HepG2 (cell line): Measurements from ENCODE around the gene MIDN. TPM values are rescaled to one million over a fixed set of nuclear protein-coding genes. Genes with fewer than 3 reads are reported as not detected.

Experiments
- ARID4A ChIP-seq: sonication (generic); formaldehyde crosslinking; IDR thresholded peaks from 2 replicates; pipeline ENCODE4 v1.5.0; 2020; ENCODE audit warnings: mild to moderate bottlenecking, missing genetic modification reagents, borderline replicate concordance
- CTCF ChIP-seq: sonication (generic); formaldehyde crosslinking; IDR thresholded peaks from 2 replicates; pipeline ENCODE4 v1.5.0; 2020; ENCODE audit warnings: mild to moderate bottlenecking, missing genetic modification reagents, moderate library complexity
- DZIP1 ChIP-seq: sonication (generic); formaldehyde crosslinking; IDR thresholded peaks from 2 replicates; pipeline ENCODE4 v1.5.0; 2020; ENCODE audit warnings: mild to moderate bottlenecking, missing genetic modification reagents
- ETV6 ChIP-seq: sonication (generic); formaldehyde crosslinking; conservative IDR thresholded peaks from 2 replicates; pipeline ENCODE4 v1.4.0; 2020; ENCODE audit warnings: missing genetic modification reagents
- KDM4B ChIP-seq: sonication (generic); formaldehyde crosslinking; IDR thresholded peaks from 2 replicates; pipeline ENCODE4 v1.4.0; 2020; ENCODE audit warnings: missing genetic modification reagents
- KDM5B ChIP-seq: sonication (generic); formaldehyde crosslinking; IDR thresholded peaks from 2 replicates; pipeline ENCODE4 v1.4.0; 2020; ENCODE audit warnings: missing genetic modification reagents, mild to moderate bottlenecking, borderline replicate concordance
- MLX ChIP-seq: IDR thresholded peaks from 2 replicates; pipeline ENCODE4 v1.6.1; 2016
- MXD1 ChIP-seq: sonication (generic); formaldehyde crosslinking; IDR thresholded peaks from 2 replicates; pipeline ENCODE4 v1.4.0; 2020; ENCODE audit warnings: mild to moderate bottlenecking, missing genetic modification reagents
- NFYC ChIP-seq: IDR thresholded peaks from 2 replicates; pipeline ENCODE4 v1.6.1; 2016; ENCODE audit warnings: missing genetic modification reagents, missing compliant biosample characterization
- PAF1 ChIP-seq: IDR thresholded peaks from 2 replicates; pipeline ENCODE4 v1.6.1; 2016; ENCODE audit warnings: missing genetic modification reagents, missing compliant biosample characterization
- SALL1 ChIP-seq: sonication (generic); formaldehyde crosslinking; IDR thresholded peaks from 2 replicates; pipeline ENCODE4 v1.8.0; 2022; ENCODE audit warnings: mild to moderate bottlenecking, missing genetic modification reagents
- SIN3B ChIP-seq: fragments of 150-350 bp; IDR thresholded peaks from 2 replicates; pipeline ENCODE4 v1.6.1; 2014; ENCODE audit warnings: low read length
- SP4 ChIP-seq: sonication (generic); formaldehyde crosslinking; IDR thresholded peaks from 2 replicates; pipeline ENCODE4 v1.8.1; 2023; ENCODE audit warnings: mild to moderate bottlenecking, missing genetic modification reagents
- ZBTB20 ChIP-seq: sonication (generic); formaldehyde crosslinking; IDR thresholded peaks from 2 replicates; pipeline ENCODE4 v1.8.1; 2023; ENCODE audit warnings: missing genetic modification reagents, low read depth, mild to moderate bottlenecking, borderline replicate concordance
- ZBTB7A ChIP-seq: sonication (generic); formaldehyde crosslinking; IDR thresholded peaks from 2 replicates; pipeline ENCODE4 v1.8.0; 2022; ENCODE audit warnings: mild to moderate bottlenecking, missing genetic modification reagents
- ZMAT3 ChIP-seq: sonication (generic); formaldehyde crosslinking; conservative IDR thresholded peaks from 2 replicates; pipeline ENCODE4 v1.7.0; 2021; ENCODE audit warnings: missing genetic modification reagents
- ZNF580 ChIP-seq: IDR thresholded peaks from 2 replicates; pipeline ENCODE4 v1.6.1; 2016; ENCODE audit warnings: low read depth, borderline replicate concordance
- ZSCAN9 ChIP-seq: IDR thresholded peaks from 2 replicates; pipeline ENCODE4 v1.6.1; 2016; ENCODE audit warnings: borderline replicate concordance
- polyA plus RNA-seq, 8 experiments: library from polyadenylated mRNA; depleted of rRNA in 3 of 8; stranded (reverse) in 7 of 8; unstranded in 1 of 8; fragments of >200 nt; fragmentation: Illumina TruSeq in 4 of 8; extraction: Trizol in 4 of 8; gene quantifications; 2 replicates each; pipeline versions ENCODE4 v1.2.1 to v1.2.3, GENCODE V29; 2011 to 2016; ENCODE audit warnings: low read depth in 4 of 8, missing spikeins in 1 of 8, mixed read lengths in 1 of 8; ENCODE audit not compliant: insufficient read depth in 1 of 8
- total RNA-seq, 5 experiments: library from RNA; depleted of rRNA; stranded (reverse); fragments of >200 nt; fragmentation: Illumina TruSeq; extraction: Trizol; gene quantifications; 2 replicates each; pipeline ENCODE4 v1.2.3, GENCODE V29; 2016; ENCODE audit warnings: low read depth in 1 of 5

Gene MIDN
- total and polyA plus RNA-seq, 2 of the 13 experiments (the other 11 are each of a cell fraction or from before 2014, with no cell fraction given), result 8.4 to 18.0 TPM

- TF ChIP-seq ZBTB20, result 0 out of 2 replicates have a peak, but pooled peaks have one; percentile 23
- 0 out of 2 replicates have a peak, but pooled peaks have one; percentile 28 for TF ChIP-seq ZNF580 (CRISPR knock-in tag)
- TF ChIP-seq ARID4A (CRISPR knock-in tag), result peak; percentile 64
- TF ChIP-seq SP4, result 0 out of 2 replicates have a peak, but pooled peaks have one; percentile 0
- TF ChIP-seq ETV6 (CRISPR knock-in tag), result 0 out of 2 replicates have a peak, but pooled peaks have one; percentile 10
- TF ChIP-seq DZIP1, result no peak; the same call in 1 of the 2 replicates
- TF ChIP-seq PAF1, result no peak
- TF ChIP-seq SIN3B, result 0 out of 2 replicates have a peak, but pooled peaks have one; percentile 14
- TF ChIP-seq NFYC (CRISPR knock-in tag), result no peak
- peak; percentile 37; the same call in 1 of the 2 replicates for TF ChIP-seq KDM5B
- TF ChIP-seq ZMAT3 (CRISPR knock-in tag), result 0 out of 2 replicates have a peak, but pooled peaks have one; percentile 6
- 0 out of 2 replicates have a peak, but pooled peaks have one; percentile 38 for TF ChIP-seq MXD1 (CRISPR knock-in tag)
- no peak for TF ChIP-seq MLX
- TF ChIP-seq SALL1, result 0 out of 2 replicates have a peak, but pooled peaks have one; percentile 17
- TF ChIP-seq CTCF (CRISPR knock-in tag), result peak; percentile 92
- TF ChIP-seq KDM4B, result no peak
- TF ChIP-seq ZSCAN9 (CRISPR knock-in tag), result peak; percentile 16; the same call in 1 of the 2 replicates
- TF ChIP-seq ZBTB7A (CRISPR knock-in tag), result peak; percentile 99
Measured at GRCh38 chr19:1266916-1267476, 18.6 kb downstream of the MIDN start (continued).
